Measurements from ENCODE around the gene CMTM7. TPM values are rescaled to one million over a fixed set of nuclear protein-coding genes. Genes with fewer than 3 reads are reported as not detected.

CMTM7 gene
- total RNA-seq, result 10 to 100 TPM in 2 of 3 donors, 1 to 10 TPM in 1; 4.1 to 16.7 (median 12.8) TPM
- 12.9 TPM for total RNA-seq (2013)

DNA sequence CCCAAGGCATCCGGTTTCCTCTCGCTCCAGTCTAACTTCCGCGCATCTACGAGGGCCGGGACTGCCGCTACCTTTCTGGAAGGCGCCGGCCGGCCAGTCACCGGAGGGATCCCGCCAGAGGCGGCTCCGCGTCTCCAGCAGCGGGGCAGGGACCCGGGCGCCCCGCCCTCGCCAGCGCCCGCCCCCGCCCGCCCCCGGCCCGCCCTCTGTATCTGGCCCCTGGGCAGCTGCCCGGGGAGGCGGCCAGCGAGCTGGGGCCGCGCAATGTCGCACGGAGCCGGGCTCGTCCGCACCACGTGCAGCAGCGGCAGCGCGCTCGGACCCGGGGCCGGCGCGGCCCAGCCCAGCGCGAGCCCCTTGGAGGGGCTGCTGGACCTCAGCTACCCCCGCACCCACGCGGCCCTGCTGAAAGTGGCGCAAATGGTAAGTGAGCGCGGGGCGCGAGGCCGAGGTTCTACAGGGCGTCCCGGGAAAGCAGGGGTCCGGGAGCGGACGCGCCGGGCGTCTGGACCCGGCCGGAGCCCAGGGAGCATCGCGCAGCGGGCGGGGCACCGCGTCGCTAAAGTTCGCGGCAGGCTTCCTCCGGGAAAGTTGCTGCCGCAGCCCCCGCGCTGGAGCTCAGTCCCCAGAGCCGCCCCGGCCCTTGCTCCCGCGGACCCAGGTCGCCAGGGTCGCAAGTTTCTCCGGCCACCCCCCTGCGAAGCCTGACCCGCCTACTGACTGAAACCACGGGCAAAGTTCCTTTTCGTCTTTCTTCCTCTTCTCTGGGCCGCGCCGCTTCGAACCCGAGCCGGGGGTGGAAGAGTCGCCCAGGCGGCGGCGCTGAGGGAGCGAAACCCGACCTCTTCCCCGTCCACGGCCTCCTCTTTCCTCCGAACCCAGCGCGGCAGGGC, at the start of gene CMTM7:
TSS of gene CMTM7 (plus strand) at position 211 of the 893 bp plus-strand sequence. CDS start at position 265, 54 bp downstream.
- H3K36me3 Mint-ChIP-seq, result no peaks in the 10 kb centered on the region
- peaks cover 41 to 45% of the 10 kb centered on the region in 2 donors for H3K4me1 Mint-ChIP-seq
- Histone ChIP-seq H3K4me1 (ENCODE audit: control insufficient read depth, insufficient read depth, low read length) (peaks cover 27% of the 10 kb centered on the region), H3K27ac (ENCODE audit: low read length) (peak within 1 kb of the TSS; percentile 67), H3K36me3 (ENCODE audit: control insufficient read depth, insufficient read depth, low read length) (no peaks in the 10 kb centered on the region), H3K27me3 (ENCODE audit: control insufficient read depth, insufficient read depth, low read length) (no peaks in the 10 kb centered on the region), H3K9me3 (ENCODE audit: control insufficient read depth, insufficient read depth, low read length) (no peaks in the 10 kb centered on the region), H3K4me3 (ENCODE audit: low read length) (peak within 1 kb of the TSS; percentile 79)
- H3K9me3 Mint-ChIP-seq, result no peaks in the 10 kb centered on the region
- ATAC-seq (peak; percentile 72 to 75 (median 72)), DNase-seq (peak; percentile 33 to 77)
- intact Hi-C loops (cut with micrococcal nuclease), result loop anchor here (5.0 kb wide), 1 partner anchor 75 kb away; no protein-coding TSS in a partner anchor
- H3K4me3 Mint-ChIP-seq, result peak within 1 kb of the TSS; percentile 96
- no peak for TF ChIP-seq CTCF (IDR thresholded peaks at IDR 0.05)
- WGBS (ENCODE audit: insufficient coverage), result 1% methylated on average over 107 of the region's 107 CpGs
- H3K27ac Mint-ChIP-seq, result peak within 1 kb of the TSS; percentile 75 to 92
- H3K27me3 Mint-ChIP-seq (ENCODE audit: low read depth in 2 of 2), result no peaks in the 10 kb centered on the region

DNA sequence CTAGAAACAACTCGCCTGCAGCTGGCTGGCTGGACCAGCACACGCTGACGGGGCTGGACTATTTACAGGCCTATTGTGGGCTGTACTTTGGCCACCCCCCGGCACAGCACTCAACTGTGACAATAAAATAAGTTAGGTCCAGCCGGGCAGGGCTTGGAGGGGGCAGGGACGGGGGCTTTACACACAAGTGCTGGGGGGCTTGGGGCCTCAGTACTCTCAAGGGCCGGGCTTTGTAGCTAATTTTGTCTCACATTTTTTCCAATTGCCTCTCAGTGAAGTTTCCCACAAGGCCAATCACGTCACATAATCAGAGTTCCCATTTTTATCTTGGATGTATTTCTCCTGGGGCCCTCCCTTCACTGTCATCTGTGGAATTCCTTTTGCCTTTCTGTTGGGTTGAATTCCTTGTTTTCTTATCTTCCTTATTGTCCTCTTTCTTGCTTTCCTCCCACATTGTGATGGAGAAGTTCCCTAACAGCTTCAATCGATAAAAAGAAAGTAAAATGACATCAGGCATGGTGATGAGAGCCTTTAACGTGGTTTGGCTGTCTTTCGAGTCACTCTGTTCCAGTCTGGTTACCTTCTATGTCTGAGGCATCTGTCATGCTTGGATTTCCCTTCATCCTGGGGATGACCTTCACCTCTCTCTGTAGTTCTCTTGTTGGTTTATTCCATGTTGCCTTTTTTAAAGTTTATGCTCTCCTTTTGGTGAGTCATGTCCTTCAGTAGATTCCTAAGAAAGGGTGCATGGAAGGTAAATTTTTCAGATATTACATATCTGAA, 44.1 kb upstream of the CMTM7 start:
- no peak for TF ChIP-seq CTCF (IDR thresholded peaks at IDR 0.05)
- no peak for DNase-seq
- no peak overlapping the region for H3K4me3 Mint-ChIP-seq

GRCh38 chr3:32349184-32349583, 42.5 kb upstream of the CMTM7 start:
- H3K4me3 ChIP-seq (ENCODE audit: low read length), result no peak overlapping the region
- H3K27ac ChIP-seq (ENCODE audit: low read length), result no peak overlapping the region
- no peaks in the 10 kb centered on the region for H3K9me3 Mint-ChIP-seq
- H3K36me3 Mint-ChIP-seq, result no peaks in the 10 kb centered on the region
- WGBS (ENCODE audit: insufficient coverage), result 100% methylated on average over 2 of the region's 2 CpGs
- H3K4me1 Mint-ChIP-seq, result no peaks in the 10 kb centered on the region
- H3K27ac Mint-ChIP-seq, result no peak overlapping the region
- H3K4me3 Mint-ChIP-seq, result no peak overlapping the region
- ATAC-seq (no peak), DNase-seq (no peak)
- H3K27me3 ChIP-seq (ENCODE audit: control insufficient read depth, insufficient read depth, low read length), result no peaks in the 10 kb centered on the region
- no peaks in the 10 kb centered on the region for H3K36me3 ChIP-seq (ENCODE audit: control insufficient read depth, insufficient read depth, low read length)
- peaks cover 0 to 3% of the 10 kb centered on the region in 2 donors for H3K27me3 Mint-ChIP-seq (ENCODE audit: low read depth in 2 of 2)
- intact Hi-C loops (cut with micrococcal nuclease), result loop anchor here (10.0 kb wide), 1 partner anchor 334 kb away; no protein-coding TSS in a partner anchor
- TF ChIP-seq CTCF (IDR thresholded peaks at IDR 0.05), result no peak
- no peaks in the 10 kb centered on the region for H3K4me1 ChIP-seq (ENCODE audit: control insufficient read depth, insufficient read depth, low read length)
- H3K9me3 ChIP-seq (ENCODE audit: control insufficient read depth, insufficient read depth, low read length), result no peaks in the 10 kb centered on the region

More for the DNA sequence above, 44.1 kb upstream of the CMTM7 start:
- Mint-ChIP-seq H3K36me3 (no peaks in the 10 kb centered on the region), H3K9me3 (no peaks in the 10 kb centered on the region), H3K27ac (no peak overlapping the region), H3K4me1 (no peaks in the 10 kb centered on the region), H3K27me3 (ENCODE audit: low read depth in 2 of 2) (no peaks in the 10 kb centered on the region)
- intact Hi-C loops (cut with micrococcal nuclease), result loop anchor here (10.0 kb wide), 1 partner anchor 333 kb away; no protein-coding TSS in a partner anchor
- H3K27ac ChIP-seq (ENCODE audit: low read length), result no peak overlapping the region
- H3K36me3 ChIP-seq (ENCODE audit: control insufficient read depth, insufficient read depth, low read length), result no peaks in the 10 kb centered on the region
- 86% methylated on average over 11 of the region's 11 CpGs for WGBS (ENCODE audit: insufficient coverage)
- H3K4me3 ChIP-seq (ENCODE audit: low read length), result no peak overlapping the region
- no peaks in the 10 kb centered on the region for H3K9me3 ChIP-seq (ENCODE audit: control insufficient read depth, insufficient read depth, low read length)
- H3K27me3 ChIP-seq (ENCODE audit: control insufficient read depth, insufficient read depth, low read length), result no peaks in the 10 kb centered on the region
- no peaks in the 10 kb centered on the region for H3K4me1 ChIP-seq (ENCODE audit: control insufficient read depth, insufficient read depth, low read length)
- ATAC-seq, result no peak

Measured in natural killer cell (primary cell).